Measurements from ENCODE around the gene GANAB.
"Not testable (repeated sequence)": the region's sequence is repeated elsewhere in the genome, so short reads cannot be mapped to it uniquely, and the experiment has no call there.

Gene GANAB

DNA sequence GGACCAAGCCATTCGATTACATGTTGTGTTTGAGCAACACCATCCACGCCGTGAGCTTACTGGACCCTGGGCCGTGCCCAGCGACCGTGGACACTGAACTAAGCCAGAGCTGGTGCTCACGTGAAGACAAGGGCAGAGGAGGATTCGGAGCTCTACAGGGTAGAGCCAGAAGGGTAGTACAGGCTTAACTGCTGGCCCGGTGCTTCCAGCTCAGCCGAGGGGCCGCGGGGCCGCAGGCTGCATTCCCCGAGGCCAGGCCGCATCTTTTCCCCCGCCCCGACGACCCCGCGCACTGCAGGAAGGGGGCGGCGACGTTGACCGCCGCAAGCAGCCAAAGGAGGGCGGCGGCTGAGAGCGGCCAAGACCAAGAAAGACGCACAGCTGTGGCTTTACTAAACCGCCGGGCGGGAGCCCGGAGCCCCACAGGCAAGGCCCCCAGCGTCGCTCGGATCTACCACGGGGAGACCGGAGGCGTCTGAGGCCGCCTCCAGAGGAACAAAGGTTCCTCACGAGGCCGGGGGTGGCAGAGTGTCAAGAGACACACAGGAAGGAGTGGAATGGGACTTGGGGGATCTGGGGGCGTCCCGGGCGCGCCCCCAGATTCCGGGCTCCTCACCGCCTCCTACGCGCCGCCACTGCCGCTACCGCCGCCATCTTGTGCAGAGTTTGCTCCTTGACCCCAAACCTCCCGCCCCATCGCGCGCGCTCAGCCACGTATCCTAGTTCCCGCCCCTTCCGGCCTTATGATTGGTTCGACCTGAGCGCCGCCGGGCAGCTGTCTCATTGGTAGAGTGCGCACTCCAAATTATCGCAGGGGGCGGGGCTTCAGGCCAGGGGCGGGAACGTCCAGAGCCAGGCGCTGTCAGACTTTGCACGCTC, at the start of gene GANAB:
Gene GANAB (minus strand): TSS at position 668 of the 879 bp plus-strand sequence. CDS start 14 bp downstream, at position 654.
- TF ChIP-seq, protein P1, sequence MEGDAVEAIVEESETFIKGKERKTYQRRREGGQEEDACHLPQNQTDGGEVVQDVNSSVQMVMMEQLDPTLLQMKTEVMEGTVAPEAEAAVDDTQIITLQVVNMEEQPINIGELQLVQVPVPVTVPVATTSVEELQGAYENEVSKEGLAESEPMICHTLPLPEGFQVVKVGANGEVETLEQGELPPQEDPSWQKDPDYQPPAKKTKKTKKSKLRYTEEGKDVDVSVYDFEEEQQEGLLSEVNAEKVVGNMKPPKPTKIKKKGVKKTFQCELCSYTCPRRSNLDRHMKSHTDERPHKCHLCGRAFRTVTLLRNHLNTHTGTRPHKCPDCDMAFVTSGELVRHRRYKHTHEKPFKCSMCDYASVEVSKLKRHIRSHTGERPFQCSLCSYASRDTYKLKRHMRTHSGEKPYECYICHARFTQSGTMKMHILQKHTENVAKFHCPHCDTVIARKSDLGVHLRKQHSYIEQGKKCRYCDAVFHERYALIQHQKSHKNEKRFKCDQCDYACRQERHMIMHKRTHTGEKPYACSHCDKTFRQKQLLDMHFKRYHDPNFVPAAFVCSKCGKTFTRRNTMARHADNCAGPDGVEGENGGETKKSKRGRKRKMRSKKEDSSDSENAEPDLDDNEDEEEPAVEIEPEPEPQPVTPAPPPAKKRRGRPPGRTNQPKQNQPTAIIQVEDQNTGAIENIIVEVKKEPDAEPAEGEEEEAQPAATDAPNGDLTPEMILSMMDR (IDR thresholded peaks at IDR 0.05; ENCODE audit: low read depth, low read length, missing control alignments) = no peak
- H3K4me3 ChIP-seq (replicated peaks; ENCODE audit: low read depth, low read length) = peak within 1 kb of the TSS; percentile 96
- DNase-seq (ENCODE audit: extremely low read depth, low read depth) = peak; percentile 91

DNA sequence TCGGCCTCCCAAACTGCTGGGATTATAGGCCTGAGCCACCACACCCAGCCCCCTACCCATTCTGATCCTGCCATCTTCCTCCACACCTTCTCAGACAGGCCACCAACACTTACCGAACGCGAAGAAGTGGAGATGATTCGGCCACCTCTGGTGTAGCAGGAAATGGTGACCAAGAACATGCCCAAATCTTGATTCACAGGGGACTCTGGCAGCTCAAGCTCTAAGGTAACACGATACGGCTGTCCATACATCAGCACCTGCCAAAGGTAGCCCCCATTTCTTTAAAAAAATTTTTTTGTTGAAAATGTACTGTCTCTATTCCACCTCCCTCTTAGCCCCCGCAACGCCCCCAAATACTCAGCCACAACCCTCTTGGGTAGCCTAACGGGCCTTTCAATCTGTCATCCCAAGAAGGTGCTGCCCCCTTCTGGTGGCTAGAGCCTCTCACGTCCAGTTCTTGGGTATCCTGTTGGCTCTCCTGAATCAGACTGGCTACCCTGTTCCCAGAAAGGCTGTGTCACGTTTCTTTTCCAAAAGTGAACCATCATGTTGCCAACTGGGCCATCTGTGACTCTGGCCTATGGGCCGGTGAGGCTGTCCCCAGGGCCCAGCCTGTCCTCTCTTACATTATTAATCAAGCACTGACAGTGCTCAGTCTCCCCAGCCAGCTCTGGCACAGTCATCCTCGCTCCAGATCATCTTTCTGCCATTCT, 48.2 kb upstream of the GANAB start:
- no peak overlapping the region for H3K4me3 ChIP-seq (replicated peaks; ENCODE audit: low read depth, low read length)
- TF ChIP-seq, protein P1 (IDR thresholded peaks at IDR 0.05; ENCODE audit: low read depth, low read length, missing control alignments) = peak; percentile 89
- DNase-seq (ENCODE audit: extremely low read depth, low read depth) = peak; percentile 65

DNA sequence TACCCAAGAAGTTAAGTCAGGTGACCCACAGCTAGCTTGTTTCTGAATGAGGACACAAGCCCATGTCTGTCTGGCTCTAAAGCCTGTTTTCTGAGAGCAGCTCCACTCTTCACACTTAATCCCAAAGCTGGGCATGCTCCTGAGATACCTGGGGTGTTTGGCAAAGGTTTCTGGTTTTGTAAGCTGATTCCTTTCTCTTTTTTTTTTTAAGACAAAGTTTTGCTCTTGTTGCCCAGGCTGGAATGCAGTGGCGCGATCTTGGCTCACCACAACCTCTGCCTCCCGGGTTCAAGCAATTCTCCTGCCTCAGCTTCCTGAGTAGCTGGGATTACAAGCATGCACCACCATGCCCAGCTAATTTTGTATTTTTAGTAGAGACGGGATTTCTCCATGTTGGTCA, 47.2 kb upstream of the GANAB start:
- H3K4me3 ChIP-seq (replicated peaks; ENCODE audit: low read depth, low read length); DNase-seq (ENCODE audit: extremely low read depth, low read depth): not testable (repeated sequence)

DNA sequence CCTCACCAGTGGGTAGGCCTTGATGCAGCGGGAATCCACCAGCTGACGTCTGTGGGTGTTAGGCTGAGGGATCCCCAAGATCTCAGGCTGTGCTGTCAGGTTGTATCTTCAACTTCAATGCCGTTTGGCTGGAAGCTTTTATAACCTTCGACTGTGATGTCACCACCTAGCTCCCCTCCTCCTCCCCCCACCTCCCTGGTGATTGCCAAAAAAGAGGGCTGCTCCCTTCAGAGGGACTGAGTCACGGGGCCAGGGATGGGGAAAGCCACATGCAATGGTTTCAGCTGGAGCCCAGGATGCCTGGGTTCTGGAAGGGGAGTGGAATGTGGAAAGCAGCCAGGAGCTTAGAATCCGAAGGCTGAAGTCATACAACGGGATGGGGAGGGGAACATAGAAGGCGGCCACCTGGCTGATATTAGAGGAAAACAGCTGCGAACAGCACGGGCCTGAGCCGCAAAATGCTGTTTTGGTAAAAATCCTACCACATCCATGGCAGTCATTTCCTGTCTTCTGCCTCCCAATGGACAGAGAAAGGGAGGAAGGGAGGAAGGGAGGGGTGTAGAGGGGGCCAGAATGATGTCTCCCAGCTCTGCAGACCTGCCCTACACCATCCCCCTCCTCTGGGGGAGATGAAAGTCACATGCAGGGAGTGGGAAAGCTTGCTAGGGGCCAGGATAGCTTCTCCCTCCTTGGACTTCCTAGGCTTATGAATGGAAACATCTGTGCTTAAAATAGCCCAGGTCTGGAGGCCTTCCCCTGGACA, 43.2 kb upstream of the GANAB start, which contains the start of gene LRRN4CL:
Gene LRRN4CL (minus strand): TSS at position 110 of the 763 bp plus-strand sequence. CDS start 1,022 bp downstream, outside the sequence.
- TF ChIP-seq, protein P1 (IDR thresholded peaks at IDR 0.05; ENCODE audit: low read depth, low read length, missing control alignments) = no peak
- peak; percentile 96 for DNase-seq (ENCODE audit: extremely low read depth, low read depth)
- peak within 1 kb of the TSS; percentile 38 for H3K4me3 ChIP-seq (replicated peaks; ENCODE audit: low read depth, low read length)

DNA sequence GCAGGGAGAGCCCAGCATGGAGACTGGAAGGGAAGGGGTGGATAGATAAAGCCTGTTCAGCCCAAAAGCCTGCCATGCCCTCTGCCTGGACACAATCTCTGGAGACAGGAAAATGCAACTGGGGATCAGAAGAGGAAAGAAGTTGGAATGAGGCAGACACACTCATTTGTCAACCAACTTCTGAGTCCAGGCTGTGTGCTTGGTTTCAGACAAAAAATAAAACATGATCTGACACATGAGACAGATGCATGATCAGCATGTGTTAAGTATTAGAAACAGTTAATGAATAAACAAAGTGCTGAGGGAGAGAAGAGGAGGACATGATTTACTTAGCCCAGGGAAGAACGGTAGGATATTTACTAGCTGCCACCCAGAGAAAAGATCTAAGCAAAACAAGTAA, 42.1 kb upstream of the GANAB start:
- DNase-seq (ENCODE audit: extremely low read depth, low read depth) = no peak
- H3K4me3 ChIP-seq (replicated peaks; ENCODE audit: low read depth, low read length) = peak overlapping the region; percentile 38
- TF ChIP-seq, protein P1 (IDR thresholded peaks at IDR 0.05; ENCODE audit: low read depth, low read length, missing control alignments) = no peak

DNA sequence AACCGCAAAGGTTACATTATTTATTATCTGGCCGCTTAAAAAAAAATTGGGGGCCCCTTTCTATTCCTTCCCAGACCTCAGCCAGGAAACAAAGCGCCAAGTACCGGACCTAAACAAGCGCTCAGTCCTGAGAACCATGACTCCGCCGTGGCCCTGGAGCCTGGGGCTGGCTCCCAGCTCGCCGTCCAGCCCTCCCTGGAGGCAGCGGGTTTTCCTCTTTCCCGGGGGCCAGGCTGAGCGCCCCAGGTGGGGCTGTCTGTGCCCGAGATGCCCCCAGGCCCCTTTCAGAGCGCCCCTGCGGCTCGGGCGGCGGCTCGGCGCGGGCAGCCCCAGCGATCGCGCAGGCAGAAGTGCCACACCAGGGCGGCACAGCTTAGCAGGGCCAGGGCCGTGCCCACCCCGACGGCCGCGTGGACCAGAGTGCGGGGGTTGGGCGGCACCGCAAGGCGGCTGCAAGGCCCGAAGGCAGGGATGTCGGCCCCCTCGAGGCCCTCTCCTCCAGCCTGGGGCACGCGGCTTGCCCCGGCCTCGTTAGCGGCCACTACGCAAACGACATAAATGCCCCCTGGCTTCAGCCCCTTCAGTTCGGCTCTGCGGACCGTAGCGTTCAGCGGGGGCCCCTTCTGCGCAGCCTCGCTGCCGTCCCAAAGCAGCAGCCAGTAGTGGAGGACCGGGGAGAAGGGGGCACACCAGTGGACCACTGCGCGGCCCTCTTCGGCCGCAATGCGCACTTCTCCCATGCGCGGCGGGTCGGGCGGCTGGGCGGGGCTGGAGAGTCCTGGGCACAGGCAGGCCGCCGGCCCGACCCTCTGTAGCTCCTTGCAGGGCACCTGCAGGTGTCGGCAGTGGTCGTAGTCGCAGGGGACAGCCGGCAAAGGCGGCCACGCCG, 41.3 kb upstream of the GANAB start:
- peak overlapping the region; percentile 38 for H3K4me3 ChIP-seq (replicated peaks; ENCODE audit: low read depth, low read length)
- TF ChIP-seq, protein P1 (IDR thresholded peaks at IDR 0.05; ENCODE audit: low read depth, low read length, missing control alignments) = no peak
- no peak for DNase-seq (ENCODE audit: extremely low read depth, low read depth)
